ENCODE results near the gene ISL1. TPM values are rescaled to one million over a fixed set of nuclear protein-coding genes. Genes with fewer than 3 reads are reported as not detected.

Gene ISL1
- polyA plus RNA-seq, 4 donors, result 0.47 TPM; not detected in 3

- no peak for DNase-seq (ENCODE audit: low read depth in 4 of 4, low spot score in 3 of 4)
Observed at GRCh38 chr5:51386916-51387883, 4.0 kb downstream of the ISL1 start.

- no peak for DNase-seq (ENCODE audit: low read depth in 4 of 4, low spot score in 3 of 4)
Observed at GRCh38 chr5:51387884-51388275, 4.6 kb downstream of the ISL1 start.

- no peak for DNase-seq (ENCODE audit: low read depth in 4 of 4, low spot score in 3 of 4)
Observed at GRCh38 chr5:51388488-51389287, 5.4 kb downstream of the ISL1 start.

- DNase-seq (ENCODE audit: low read depth in 4 of 4, low spot score in 3 of 4), result no peak
Observed at GRCh38 chr5:51389288-51389576, 6.0 kb downstream of the ISL1 start.

GRCh38 chr5:51389577-51390463 lies 6.6 kb downstream of the ISL1 start:
- DNase-seq (ENCODE audit: low read depth in 4 of 4, low spot score in 3 of 4), result no peak

- DNase-seq (ENCODE audit: low read depth in 4 of 4, low spot score in 3 of 4), result no peak
Observed at GRCh38 chr5:51391175-51391574, 7.9 kb downstream of the ISL1 start.

- DNase-seq (ENCODE audit: low read depth in 4 of 4, low spot score in 3 of 4), result no peak
Observed at GRCh38 chr5:51392689-51393199, 9.5 kb downstream of the ISL1 start.

- DNase-seq (ENCODE audit: low read depth in 4 of 4, low spot score in 3 of 4), result no peak
Observed at GRCh38 chr5:51394609-51395008, 11.4 kb downstream of the ISL1 start.

GRCh38 chr5:51395245-51395644 lies 12.0 kb downstream of the ISL1 start:
- DNase-seq (ENCODE audit: low read depth in 4 of 4, low spot score in 3 of 4), result no peak

GRCh38 chr5:51395666-51396356 lies 12.6 kb downstream of the ISL1 start:
- DNase-seq (ENCODE audit: low read depth in 4 of 4, low spot score in 3 of 4), result no peak

- DNase-seq (ENCODE audit: low read depth in 4 of 4, low spot score in 3 of 4), result no peak
Observed at GRCh38 chr5:51396797-51397196, 13.5 kb downstream of the ISL1 start.

GRCh38 chr5:51397996-51398395 lies 14.7 kb downstream of the ISL1 start:
- DNase-seq (ENCODE audit: low read depth in 4 of 4, low spot score in 3 of 4), result no peak

- no peak for DNase-seq (ENCODE audit: low read depth in 4 of 4, low spot score in 3 of 4)
Observed at GRCh38 chr5:51398875-51399642, 15.8 kb downstream of the ISL1 start.

- no peak for DNase-seq (ENCODE audit: low read depth in 4 of 4, low spot score in 3 of 4)
Observed at GRCh38 chr5:51399643-51400006, 16.4 kb downstream of the ISL1 start.

- no peak for DNase-seq (ENCODE audit: low read depth in 4 of 4, low spot score in 3 of 4)
Observed at GRCh38 chr5:51404255-51404654, 21.0 kb downstream of the ISL1 start.

GRCh38 chr5:51411921-51412325 lies 28.7 kb downstream of the ISL1 start:
- no peak for DNase-seq (ENCODE audit: low read depth in 4 of 4, low spot score in 3 of 4)

GRCh38 chr5:51414516-51414915 lies 31.3 kb downstream of the ISL1 start:
- no peak for DNase-seq (ENCODE audit: low read depth in 4 of 4, low spot score in 3 of 4)

GRCh38 chr5:51416149-51416548 lies 32.9 kb downstream of the ISL1 start:
- no peak for DNase-seq (ENCODE audit: low read depth in 4 of 4, low spot score in 3 of 4)

GRCh38 chr5:51433052-51433710 lies 49.9 kb downstream of the ISL1 start:
- DNase-seq (ENCODE audit: low read depth in 4 of 4, low spot score in 3 of 4), result no peak
